Dermis blood vessel endothelial cell (primary cell): ENCODE results near the gene TMEM41B. TPM values are rescaled to one million over a fixed set of nuclear protein-coding genes. Genes with fewer than 3 reads are reported as not detected.
"Not testable (repeated sequence)": the region's sequence is repeated elsewhere in the genome, so short reads cannot be mapped to it uniquely, and the experiment has no call there.

ENCODE experiments used
- DNase-seq: peaks from one replicate; pipeline ENCODE4 v3.0.0; 2010
- total RNA-seq: library from RNA; depleted of rRNA; stranded (reverse); fragments of >200 nt; gene quantifications from 2 replicates; pipeline ENCODE4 v1.2.3, GENCODE V29; 2014

Gene TMEM41B, protein sequence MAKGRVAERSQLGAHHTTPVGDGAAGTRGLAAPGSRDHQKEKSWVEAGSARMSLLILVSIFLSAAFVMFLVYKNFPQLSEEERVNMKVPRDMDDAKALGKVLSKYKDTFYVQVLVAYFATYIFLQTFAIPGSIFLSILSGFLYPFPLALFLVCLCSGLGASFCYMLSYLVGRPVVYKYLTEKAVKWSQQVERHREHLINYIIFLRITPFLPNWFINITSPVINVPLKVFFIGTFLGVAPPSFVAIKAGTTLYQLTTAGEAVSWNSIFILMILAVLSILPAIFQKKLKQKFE
- 33.8 and 48.2 TPM in 2 replicates for total RNA-seq

DNA sequence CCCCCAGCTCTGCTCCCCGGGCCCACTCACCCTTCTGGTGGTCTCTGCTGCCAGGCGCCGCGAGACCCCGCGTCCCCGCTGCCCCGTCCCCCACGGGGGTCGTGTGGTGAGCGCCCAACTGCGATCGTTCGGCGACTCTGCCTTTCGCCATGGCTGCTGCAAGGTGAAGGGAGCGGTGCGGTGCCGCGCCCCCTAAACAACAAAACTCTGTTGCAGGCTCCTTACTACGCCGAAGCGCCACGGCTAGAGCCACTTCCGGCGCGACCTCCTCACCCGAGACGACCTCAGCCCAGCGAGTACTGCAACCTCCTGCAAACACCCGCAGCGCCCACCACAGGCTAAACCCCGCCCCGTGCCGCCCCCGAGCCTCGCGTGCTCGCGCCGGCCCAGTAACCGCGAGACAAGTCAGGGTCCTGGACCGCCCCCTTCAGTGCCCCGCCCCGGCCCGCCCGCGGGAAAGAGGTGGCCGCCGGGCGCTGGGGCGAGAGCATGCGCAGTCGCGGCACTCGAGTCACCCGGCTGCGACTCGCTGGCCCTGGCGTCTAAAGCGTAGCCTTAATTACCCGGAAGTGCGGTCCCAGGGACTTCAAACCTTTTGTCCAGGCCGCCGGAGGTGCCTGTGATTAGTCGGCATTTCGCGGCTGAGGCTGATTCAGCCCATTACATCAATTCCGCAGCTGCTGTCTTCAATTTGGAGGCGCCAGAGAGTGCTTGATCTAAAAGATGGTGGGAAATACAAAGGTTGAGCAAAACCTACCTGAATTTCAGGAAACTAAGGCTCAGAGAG, at the start of gene TMEM41B:
TSS of gene TMEM41B (minus strand) at position 303 of the 787 bp plus-strand sequence. CDS start at position 151, 152 bp downstream.
- DNase-seq = peak; percentile 98

DNA sequence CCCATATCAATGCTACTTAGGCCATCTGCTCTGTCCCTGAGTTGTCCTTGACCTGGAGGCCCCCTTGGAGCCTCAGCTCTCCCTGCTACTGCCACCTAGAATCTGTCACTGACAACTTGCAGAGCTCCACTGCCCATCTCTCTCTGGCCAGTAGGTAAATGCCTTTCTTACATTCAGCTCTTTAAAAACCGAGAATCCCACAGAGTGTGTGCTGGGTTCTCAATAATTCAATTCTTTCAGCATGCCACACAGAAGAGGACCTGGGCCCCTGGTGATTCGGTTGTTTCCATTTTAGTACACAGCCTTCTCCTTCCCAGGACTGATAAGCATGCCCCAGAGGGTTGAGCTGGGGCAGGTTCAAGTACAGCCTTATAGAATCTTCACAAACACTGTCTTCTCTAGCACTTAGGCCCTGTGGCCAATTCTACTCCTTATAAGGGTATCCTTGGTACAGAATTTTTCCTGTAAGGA, 48.0 kb upstream of the TMEM41B start:
- DNase-seq = no peak

DNA sequence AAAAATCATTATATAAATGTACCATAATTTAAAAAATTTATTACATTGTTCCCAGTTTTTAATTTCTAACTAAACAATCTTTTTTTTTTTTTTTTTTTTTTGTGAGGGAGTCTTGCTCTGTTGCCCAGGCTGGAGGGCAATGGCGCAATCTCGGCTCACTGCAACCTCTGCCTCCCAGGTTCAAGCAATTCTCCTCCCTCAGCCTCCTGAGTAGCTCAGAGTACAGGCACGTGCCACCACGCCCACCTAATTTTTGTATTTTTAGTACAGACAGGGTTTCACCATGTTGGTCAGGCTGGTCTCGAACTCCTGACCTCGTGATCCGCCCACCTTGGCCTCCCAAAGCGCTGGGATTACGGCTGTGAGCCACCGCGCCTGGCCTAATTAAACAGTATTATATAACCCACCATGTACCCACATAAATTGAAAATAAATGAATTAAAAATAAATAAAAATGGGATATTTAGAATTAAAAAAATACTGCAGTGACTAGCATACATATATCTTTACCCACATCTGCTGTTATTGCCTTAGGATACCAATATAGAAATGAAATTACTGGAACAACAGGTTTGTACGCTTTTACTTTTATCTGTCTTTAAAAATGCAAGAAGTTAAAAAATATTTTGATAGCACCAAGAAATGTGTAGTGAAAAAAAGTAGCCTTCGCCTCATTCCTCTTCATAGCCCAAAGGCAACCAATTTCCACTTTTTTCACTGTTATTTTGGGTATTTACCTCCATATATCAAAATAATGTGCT, 46.6 kb upstream of the TMEM41B start:
- DNase-seq = not testable (repeated sequence)

DNA sequence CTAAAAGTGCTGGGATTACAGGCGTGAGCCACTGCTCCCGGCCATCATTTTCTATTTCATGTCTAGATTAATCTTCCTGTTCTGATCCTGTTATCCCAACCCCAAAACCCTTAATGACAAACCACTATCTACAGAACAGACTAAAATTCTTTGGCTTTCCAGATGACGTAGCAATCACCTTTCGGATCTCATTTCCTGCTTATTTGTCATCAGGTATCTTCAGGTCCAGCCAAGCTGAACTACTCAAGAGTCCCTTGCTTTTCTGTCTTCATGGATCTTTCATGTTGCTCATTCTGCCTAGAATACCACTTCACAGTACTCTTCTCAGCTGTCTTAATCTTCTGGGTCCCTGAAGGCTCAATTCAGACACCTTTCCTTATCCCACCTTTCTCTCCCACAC, 42.6 kb upstream of the TMEM41B start:
- no peak for DNase-seq

DNA sequence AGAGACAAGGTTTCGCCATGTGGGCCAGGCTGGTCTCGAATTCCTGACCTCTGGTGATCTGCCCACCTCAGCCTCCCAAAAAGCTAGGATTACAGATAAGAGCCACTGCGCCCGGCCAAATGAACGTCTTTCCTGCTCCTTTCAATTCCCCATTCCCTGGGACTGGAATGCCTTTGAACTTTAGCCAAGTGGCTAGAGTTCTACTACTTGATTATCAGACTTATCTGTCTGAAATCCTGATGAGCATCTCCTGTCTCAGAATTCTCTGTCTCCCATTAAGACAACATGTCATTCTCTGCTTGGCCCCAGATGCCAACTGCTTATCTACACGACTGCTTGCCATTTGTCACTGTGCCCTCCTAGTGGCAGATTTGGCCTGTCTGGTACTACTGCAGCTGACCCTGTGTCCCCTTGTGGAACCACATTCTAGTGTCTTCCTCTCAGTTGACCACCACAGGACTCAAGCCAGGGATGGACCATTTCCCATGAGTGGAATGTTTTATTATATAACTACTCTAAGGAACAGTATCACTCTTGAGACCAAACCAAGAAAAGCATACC, 37.0 kb upstream of the TMEM41B start:
- no peak for DNase-seq

DNA sequence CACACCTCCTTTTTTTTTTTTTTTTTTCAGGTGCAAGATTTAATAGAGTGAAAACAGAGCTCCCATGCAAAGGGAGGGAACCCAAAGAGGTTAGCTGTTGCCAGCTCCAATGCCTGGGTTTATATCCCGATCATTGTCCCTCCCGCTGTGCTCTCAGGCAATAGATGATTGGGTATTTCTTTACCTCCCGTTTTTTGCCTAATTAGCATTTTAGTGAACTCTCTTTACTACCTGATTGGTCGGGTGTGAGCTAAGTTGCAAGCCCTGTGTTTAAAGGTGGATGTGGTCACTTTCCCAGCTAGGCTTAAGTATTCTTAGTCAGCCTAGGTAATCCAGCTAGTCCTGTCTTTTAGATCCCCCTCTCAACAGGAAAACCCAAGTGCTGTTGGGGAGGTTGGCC, 33.4 kb upstream of the TMEM41B start:
- DNase-seq = not testable (repeated sequence)

DNA sequence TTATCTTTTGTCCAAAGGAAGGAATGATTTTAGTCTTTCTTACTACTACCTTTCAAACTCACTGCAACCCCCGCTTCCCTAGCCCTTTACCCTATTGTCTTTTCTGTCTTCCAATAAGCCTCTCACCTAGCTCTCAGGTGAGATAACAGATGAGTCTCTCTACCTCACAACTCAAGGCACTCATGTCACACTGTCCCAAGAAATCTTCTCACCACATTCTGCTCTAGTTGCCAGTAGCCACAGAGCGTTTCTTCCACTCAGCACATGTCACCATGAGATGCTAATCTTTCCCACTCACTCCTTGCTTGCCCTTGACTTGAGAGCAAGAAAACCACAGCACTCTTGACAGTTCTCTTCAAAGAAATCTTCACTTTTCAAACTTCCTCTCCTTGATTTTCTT, 32.7 kb upstream of the TMEM41B start:
- no peak for DNase-seq

DNA sequence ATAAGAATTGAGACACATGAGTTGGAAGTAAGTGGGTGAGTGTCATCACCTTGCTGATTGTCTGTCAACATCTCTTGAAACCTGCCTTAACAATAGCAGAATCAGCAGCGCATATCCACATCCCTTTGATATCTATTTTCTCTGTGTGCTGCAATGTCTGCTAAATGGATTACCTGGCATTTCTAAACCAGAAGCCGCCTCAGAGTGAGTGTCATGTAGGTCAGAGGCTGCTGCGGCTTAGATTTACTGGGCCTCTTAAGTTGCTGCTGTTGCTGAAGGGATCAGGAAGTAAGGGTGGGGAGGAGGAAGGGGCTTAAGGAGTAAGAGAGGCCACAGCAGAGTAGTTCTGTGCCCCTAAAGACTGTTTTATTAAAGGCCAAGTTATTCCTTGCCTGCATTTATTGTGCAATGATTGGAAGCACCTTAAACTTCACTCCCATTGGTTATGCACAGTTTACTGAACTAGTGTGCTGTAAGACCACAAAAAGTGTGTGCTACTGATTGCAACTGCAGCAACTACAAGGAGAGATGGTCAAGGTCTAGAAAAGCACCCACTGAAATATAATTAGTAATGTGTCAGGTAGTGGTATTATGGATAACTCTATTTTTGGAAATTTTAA, 29.8 kb upstream of the TMEM41B start:
- DNase-seq = no peak

DNA sequence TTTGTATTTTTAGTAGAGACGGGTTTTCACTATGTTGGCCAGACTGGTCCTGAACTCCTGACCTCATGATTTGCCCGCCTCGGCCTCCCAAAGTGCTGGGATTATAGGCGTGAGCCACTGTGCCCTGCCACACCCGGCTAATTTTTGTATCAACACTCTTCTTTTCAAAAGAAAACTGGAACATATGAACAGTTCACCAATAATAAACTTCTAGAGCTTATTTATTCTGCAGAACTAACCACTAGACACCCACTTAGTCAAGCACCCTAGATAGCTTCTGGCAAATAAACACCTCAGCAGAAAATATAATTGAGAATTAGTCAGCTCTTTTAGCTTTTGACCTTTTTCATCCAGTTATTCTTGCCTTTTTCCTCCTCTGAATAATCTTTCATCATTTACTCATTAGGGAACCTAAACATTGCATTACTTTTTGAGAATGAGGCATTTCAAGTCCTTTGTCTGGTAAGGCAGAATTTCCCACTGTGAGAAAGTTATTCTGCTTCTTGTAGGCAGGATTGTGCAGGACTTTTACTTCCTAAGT, 27.3 kb upstream of the TMEM41B start:
- DNase-seq = no peak

DNA sequence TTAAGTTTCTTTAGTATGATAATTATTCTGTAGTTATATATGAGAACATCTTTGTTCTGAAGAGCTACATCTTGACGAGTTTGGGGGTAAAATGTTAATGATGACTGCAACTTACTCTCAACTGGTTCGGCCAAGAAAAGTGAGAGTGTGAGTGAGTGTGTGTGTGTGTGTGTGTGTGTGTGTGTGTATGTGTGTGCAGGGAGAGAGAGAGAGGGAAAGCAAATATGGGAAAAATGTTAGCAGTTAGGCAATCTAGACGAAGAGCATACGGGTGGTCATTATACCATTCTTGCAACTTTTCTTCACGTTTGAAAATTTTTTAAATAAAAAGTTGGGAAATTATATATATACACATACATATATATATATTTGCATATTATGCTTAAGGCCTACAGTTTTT, 18.3 kb upstream of the TMEM41B start:
- no peak for DNase-seq

DNA sequence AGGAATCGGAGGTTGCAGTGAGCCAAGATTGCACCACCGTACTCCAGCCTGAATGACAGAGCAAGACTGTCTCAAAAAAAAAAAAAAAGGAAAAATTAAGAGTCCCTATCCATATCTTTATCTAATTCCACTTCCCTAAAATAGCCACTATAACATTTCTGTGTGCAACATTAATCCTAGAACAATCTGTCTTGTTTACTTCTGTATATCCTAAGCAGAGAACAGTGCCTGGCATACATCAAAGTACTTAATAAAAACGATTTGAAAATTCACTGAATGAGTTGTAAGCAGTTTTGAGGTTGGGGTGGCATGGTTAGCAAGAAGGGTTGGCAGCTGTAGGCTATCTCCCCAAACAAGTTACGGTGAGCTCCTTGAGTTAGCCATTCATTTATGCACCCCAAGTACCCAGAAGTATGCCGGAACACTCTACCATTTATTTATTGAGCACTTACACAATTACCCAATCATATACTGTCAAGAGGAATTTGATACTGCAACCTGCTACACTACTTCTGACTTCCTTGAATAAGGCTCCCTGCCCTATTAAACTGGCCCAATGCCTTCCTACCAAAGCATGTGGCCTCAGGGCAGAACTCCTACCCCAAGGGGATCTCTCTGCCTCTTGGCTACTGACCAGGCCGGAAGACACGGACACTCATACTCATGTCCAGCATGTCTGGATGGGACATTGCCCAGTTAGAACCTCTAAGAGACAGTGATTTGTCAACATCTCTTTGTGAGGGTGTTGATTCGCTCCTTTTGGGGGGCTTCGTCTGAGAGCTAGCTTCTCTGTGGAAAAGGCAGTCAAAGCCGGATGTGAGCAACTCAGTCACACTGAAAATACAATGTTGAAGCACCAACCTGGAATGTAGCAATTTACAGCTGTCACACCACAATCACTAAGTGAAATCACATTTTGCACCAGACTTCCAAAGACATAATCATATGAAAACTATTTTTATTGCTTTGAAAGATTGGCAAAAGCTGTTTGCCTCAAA, 16.3 kb upstream of the TMEM41B start:
- no peak for DNase-seq

DNA sequence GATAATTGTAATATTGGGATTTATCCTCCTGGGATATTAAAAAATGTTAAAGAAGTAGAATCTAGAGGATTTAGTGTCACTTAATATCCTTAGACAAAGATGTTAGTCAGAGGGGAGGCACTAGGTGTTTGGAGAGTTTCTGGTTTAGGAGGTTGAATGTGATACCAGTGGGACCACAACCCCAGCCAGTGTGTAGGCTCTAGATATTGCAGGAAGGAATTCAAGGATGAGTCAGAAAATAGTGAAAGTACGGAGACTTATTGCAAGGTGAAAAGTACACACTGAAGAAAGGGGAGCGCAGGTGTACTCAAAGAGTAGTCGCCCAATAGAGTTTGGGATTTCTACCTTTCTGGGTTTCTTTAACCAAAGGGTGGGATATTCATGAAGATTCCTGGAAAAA, 5.7 kb upstream of the TMEM41B start:
- DNase-seq = no peak

DNA sequence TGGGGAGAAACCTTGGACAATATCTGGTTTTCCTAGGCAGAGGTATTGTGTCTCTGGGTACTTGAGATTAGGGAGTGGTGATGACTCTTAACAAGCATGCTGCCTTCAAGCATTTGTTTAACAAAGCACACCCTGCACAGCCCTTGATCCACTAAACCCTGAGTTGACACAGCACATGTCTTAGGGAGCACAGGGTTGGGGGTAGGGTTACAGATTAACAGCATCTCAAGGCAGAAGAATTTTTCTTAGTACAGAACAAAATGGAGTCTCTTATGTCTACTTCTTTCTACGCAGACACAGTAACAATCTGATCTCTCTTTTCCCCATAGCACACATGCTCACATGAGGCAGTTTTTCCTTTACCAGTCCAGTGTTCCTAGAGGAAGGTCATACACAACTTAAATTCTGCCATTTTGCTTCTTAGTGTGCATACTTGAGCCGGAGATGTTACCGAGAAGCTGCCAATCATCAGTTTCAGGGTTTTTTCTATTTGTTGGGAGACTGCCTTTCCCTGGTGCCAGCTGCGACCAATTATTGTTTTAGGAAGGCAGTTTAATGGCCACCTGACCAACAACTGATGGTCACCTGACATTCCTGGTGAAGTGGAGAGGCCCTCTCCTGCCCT, 5.1 kb upstream of the TMEM41B start:
- DNase-seq = not testable (repeated sequence)

DNA sequence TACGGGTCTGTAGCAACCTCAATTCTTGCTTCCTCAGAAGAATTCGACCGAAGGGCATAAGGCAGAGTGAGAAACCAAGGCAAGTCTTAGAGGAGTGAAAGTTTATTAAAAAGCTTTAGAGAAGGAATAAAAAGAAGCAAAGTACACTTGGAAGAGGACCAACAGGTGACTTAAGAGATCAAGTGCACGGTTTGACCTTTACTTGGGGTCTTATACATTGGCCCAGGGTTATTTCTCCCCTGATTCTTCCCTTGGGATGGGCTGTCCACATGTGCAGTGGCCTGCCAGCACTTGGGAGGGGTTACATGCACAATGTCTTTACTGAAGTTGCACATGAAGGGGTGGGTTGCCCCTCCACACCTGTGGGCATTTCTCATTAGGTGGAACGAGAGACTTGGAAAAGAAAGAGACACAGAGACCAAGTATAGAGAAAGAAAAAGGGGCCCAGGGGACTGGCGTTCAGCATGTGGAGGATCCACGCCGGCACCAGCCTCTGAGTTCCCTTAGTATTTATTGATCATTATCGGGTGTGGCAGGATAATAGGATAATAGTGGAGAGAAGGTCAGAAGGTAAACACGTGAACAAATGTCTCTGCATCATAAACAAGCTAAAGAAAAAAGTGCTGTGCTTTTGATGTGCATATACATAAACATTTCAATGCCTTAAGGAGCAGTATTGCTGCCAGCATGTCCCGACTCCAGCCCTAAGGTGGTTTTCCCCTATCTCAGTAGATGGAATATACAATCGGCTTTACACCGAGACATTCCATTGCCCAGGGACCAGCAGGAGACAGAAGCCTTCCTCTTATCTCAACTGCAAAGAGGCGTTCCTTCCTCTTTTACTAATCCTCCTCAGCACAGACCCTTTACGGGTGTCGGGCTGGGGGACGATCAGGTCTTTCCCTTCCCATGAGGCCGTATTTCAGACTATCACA, 4.3 kb upstream of the TMEM41B start:
- not testable (repeated sequence) for DNase-seq

DNA sequence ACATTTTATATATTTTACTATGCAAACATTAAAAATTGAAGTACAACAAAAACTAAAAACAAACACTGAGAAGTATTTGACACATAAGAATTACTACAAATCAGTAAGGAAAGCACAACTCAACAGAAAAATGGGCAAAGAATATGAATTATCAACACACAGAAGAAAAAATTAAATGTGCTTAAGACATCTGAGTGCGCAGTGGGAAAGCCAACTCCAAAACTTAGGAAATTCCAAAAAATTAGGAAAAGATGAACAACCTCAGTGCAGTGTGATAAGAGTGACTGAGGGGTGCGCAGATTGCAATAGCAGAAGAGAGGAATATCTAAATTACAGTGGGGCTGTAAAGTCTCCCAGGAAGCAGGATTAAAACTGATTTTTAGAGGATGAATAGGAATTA, 1.9 kb upstream of the TMEM41B start:
- no peak for DNase-seq

DNA sequence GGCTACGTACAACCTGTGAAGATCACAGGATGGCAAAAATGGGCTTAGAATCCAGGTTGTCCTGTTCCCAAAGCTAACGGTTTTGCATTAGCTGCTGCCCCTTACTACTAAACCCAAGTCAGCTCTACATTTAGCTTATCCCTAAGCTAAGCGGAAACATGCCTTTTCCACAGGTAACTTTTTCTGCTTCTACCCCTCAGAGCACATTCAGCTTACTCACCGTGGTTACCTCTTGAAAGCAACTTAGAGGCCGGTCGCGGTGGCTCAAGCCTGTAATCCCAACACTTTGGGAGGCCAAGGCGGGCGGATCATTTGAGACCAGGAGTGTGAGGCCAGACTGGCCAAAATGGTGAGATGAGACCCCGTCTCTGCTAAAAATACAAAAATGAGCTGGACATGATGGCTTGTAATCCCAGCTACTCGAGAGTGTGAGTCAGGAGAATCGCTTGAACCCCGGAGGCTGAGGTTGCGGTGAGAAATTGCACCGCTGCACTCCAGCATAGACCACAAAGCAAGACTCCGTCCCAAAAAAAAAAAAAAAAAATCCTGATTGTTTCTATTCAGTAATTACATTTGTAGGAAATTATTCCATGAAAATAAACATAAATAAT, 790 bp upstream of the TMEM41B start:
- DNase-seq = no peak

DNA sequence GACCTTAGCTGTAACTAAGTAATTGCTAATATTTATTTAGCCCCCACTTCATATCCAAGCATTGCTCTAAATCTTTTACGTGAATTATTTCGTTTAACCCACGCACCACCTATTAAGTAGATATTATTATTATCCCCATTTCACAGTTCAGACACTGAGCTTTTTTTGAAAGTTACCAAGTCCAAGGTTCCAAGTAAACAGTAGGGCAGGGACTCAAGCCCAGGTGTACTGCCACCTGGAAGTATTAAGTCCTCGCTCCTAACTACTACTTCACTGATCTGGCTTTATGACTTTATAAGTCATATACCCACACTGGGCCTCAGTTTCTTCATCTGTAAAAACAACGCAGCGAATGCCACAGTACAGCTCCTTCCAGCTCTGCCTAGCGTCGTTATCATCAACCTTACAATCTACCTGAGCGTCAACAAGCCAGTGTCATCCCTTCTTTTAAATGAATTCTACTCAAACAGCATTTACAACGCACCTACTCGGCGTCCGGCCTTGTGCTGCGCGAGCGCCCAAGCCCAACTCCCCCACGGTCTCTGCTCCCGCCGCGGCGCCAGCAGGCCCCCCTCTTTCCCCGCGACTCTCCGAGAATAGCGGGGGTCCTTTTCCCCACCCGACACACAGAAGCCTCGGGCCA, 624 bp downstream of the TMEM41B start:
- peak; percentile 53 for DNase-seq

DNA sequence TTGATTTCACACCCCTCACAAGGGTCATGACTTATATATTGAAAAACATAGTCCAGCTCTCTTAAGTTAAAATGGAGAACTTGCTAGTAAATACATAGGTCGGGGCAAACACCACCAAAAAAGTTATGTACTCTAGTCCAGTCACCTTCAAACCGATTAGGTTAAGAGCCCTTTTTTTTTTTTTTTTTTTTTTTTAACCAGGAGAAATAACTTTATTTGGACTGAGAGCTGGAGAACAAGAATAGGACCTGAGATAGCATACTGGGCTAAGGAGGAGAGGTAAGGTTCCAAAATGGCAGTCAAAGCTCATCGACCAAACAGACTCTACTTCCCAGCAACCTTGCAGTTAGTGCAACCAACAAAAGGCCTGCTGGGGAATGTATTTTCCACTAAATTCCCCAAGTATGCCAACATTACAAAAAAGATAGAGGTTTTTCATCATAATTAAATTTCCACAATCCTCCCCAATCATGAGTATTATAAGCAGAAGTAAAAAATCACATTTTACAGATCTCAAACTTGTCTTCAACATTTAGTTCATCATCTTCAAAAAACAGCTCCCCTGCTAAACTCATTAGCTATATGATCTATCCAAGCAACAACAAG, 3.8 kb downstream of the TMEM41B start:
- DNase-seq = no peak
